SK-N-SH (cell line): Measurements from ENCODE around the gene ASPG. TPM values are rescaled to one million over a fixed set of nuclear protein-coding genes. Genes with fewer than 3 reads are reported as not detected.

Experiments used
- CTCF ChIA-PET: fragments of 300-600, 350-600 bp; formaldehyde crosslinking; extraction: SDS; loops from one replicate; lab custom pipeline; 2021; lab: Yijun Ruan, JAX
- POLR2A ChIA-PET: fragments of 350-600 bp; sonication (Branson Sonifier 250); formaldehyde crosslinking; extraction: SDS; loops from one replicate; lab custom pipeline; 2020; ENCODE audit warnings: antibody characterized with exemption, inconsistent platforms; lab: Yijun Ruan, JAX
- DNase-seq: peaks from one replicate; pipeline ENCODE4 v3.0.0; 2012
- H2AFZ ChIP-seq: fragments of 200-600 bp; sonication (generic); 2 replicates; pipeline ENCODE4 v1.8.1; 2016; ENCODE audit warnings: antibody characterized with exemption, mild to moderate bottlenecking, low read depth
- H3F3A ChIP-seq: fragments of 200-600 bp; sonication (generic); replicated peaks from 2 replicates; pipeline ENCODE3; 2016; ENCODE audit warnings: antibody characterized with exemption, mild to moderate bottlenecking; ENCODE audit not compliant: insufficient read depth
- H3K27ac ChIP-seq, 2 experiments: fragments of 200-500 bp in 1 of 2; fragments of 200-600 bp in 1 of 2; sonication (Bioruptor generic) in 1 of 2; sonication (generic), shearing (Covaris generic) in 1 of 2; 2 replicates each; pipeline versions ENCODE4 v1.5.1 to v1.6.1; 2014 to 2016; ENCODE audit warnings: low read depth in 2 of 2, inconsistent platforms in 1 of 2, low read length in 1 of 2, mild to moderate bottlenecking in 1 of 2, mixed read lengths in 1 of 2
- H3K27me3 ChIP-seq: fragments of 200-600 bp; sonication (generic), shearing (Covaris generic); 2 replicates; pipeline ENCODE4 v1.6.1; 2016; ENCODE audit warnings: mixed run types; ENCODE audit not compliant: insufficient read depth
- H3K36me3 ChIP-seq, 2 experiments: fragments of 200-500 bp in 1 of 2; fragments of 200-600 bp in 1 of 2; sonication (Bioruptor generic) in 1 of 2; sonication (generic) in 1 of 2; replicated peaks in 1 of 2; 2 replicates each; pipeline versions ENCODE3 to v1.5.1; 2014 to 2016; ENCODE audit warnings: low read length in 1 of 2, mild to moderate bottlenecking in 1 of 2; ENCODE audit not compliant: insufficient read depth in 2 of 2, control insufficient read depth in 1 of 2
- H3K4me1 ChIP-seq, 2 experiments: fragments of 200-500 bp in 1 of 2; fragments of 200-600 bp in 1 of 2; sonication (Bioruptor generic) in 1 of 2; sonication (generic), shearing (Covaris generic) in 1 of 2; 2 replicates each; pipeline versions ENCODE4 v1.5.1 to v1.6.1; 2014 to 2016; ENCODE audit warnings: low read depth in 1 of 2, low read length in 1 of 2, mixed run types in 1 of 2; ENCODE audit not compliant: insufficient read depth in 2 of 2, control insufficient read depth in 1 of 2
- H3K4me2 ChIP-seq: fragments of 200-600 bp; sonication (generic), shearing (Covaris generic); 2 replicates; pipeline ENCODE4 v1.6.1; 2017; ENCODE audit warnings: mixed run types
- H3K4me3 ChIP-seq, 2 experiments: fragments of 200-500 bp in 1 of 2; fragments of 200-600 bp in 1 of 2; sonication (Bioruptor generic) in 1 of 2; sonication (generic), shearing (Covaris generic) in 1 of 2; 2 replicates each; pipeline versions ENCODE4 v1.5.1 to v1.8.1; 2014 to 2016; ENCODE audit warnings: low read depth in 2 of 2, inconsistent platforms in 1 of 2, low read length in 1 of 2, mild to moderate bottlenecking in 1 of 2, mixed read lengths in 1 of 2, moderate library complexity in 1 of 2
- H3K79me2 ChIP-seq: fragments of 200-600 bp; sonication (generic); 2 replicates; pipeline ENCODE4 v1.8.1; 2017; ENCODE audit warnings: mild to moderate bottlenecking; ENCODE audit not compliant: insufficient read depth
- H3K9ac ChIP-seq: fragments of 200-600 bp; sonication (generic); 2 replicates; pipeline ENCODE4 v1.6.1; 2017; ENCODE audit warnings: mixed run types
- H3K9me2 ChIP-seq: fragments of 200-600 bp; sonication (generic); 2 replicates; pipeline ENCODE4 v1.6.1; 2017; ENCODE audit warnings: mixed run types
- H3K9me3 ChIP-seq: fragments of 200-600 bp; sonication (generic); 2 replicates; pipeline ENCODE4 v1.6.1; 2017; ENCODE audit warnings: mixed run types, mild to moderate bottlenecking, moderate library complexity
- H4K20me1 ChIP-seq: fragments of 200-600 bp; sonication (generic); 2 replicates; pipeline ENCODE4 v1.6.1; 2017; ENCODE audit warnings: mild to moderate bottlenecking, mixed run types; ENCODE audit not compliant: insufficient read depth
- CHD2 ChIP-seq: fragments of 150-350 bp; IDR thresholded peaks from 2 replicates; pipeline ENCODE4 v1.6.1; 2018; ENCODE audit warnings: low read length; ENCODE audit not compliant: partially characterized antibody
- CTCF ChIP-seq: fragments of 200-600 bp; sonication (generic); IDR thresholded peaks from 2 replicates; pipeline ENCODE4 v1.6.1; 2017; ENCODE audit warnings: antibody characterized with exemption, mild to moderate bottlenecking, moderate library complexity
- ELF1 ChIP-seq: IDR thresholded peaks from 2 replicates; pipeline ENCODE4 v1.4.0; 2012
- EP300 ChIP-seq, 2 experiments: IDR thresholded peaks; 2 replicates each; pipeline versions ENCODE4 v1.4.0 to v1.6.1; 2012; ENCODE audit warnings: borderline replicate concordance in 1 of 2, low read depth in 1 of 2, low read length in 1 of 2
- FOSL2 ChIP-seq: IDR thresholded peaks from 2 replicates; pipeline ENCODE4 v1.4.0; 2012; ENCODE audit warnings: low read depth, mild to moderate bottlenecking, moderate library complexity, borderline replicate concordance
- IRF3 ChIP-seq: fragments of 150-350 bp; IDR thresholded peaks from 2 replicates; pipeline ENCODE4 v1.6.1; 2016; ENCODE audit warnings: mild to moderate bottlenecking, low read depth, low read length
- JUND ChIP-seq: IDR thresholded peaks from 2 replicates; pipeline ENCODE4 v1.4.0; 2012
- MEF2A ChIP-seq: IDR thresholded peaks from 2 replicates; pipeline ENCODE4 v1.4.0; 2012; ENCODE audit warnings: low read depth, borderline replicate concordance
- MXI1 ChIP-seq: IDR thresholded peaks from 2 replicates; pipeline ENCODE4 v1.6.1; 2012; ENCODE audit warnings: mild to moderate bottlenecking, low read depth, low read length, improper control_type of control experiment
- NRF1 ChIP-seq: IDR thresholded peaks from 2 replicates; pipeline ENCODE4 v1.6.1; 2012; ENCODE audit warnings: low read depth, mild to moderate bottlenecking, low read length
- RAD21 ChIP-seq: IDR thresholded peaks from 2 replicates; pipeline ENCODE4 v1.6.1; 2012; ENCODE audit warnings: mild to moderate bottlenecking, low read length
- RCOR1 ChIP-seq: fragments of 150-350 bp; IDR thresholded peaks from 2 replicates; pipeline ENCODE4 v1.6.1; 2017; ENCODE audit warnings: antibody characterized with exemption, low read length
- RFX5 ChIP-seq: IDR thresholded peaks from 2 replicates; pipeline ENCODE4 v1.6.1; 2012; ENCODE audit warnings: mild to moderate bottlenecking, improper control_type of control experiment, low read length
- RXRA ChIP-seq: IDR thresholded peaks from 2 replicates; pipeline ENCODE4 v1.4.0; 2012; ENCODE audit warnings: low read depth, mild to moderate bottlenecking, borderline replicate concordance
- SIN3A ChIP-seq: IDR thresholded peaks from 2 replicates; pipeline ENCODE4 v1.6.1; 2012; ENCODE audit warnings: low read depth, mild to moderate bottlenecking, low read length, moderate library complexity, borderline replicate concordance
- SMC3 ChIP-seq: IDR thresholded peaks from 2 replicates; pipeline ENCODE4 v1.6.1; 2012; ENCODE audit warnings: low read depth, low read length, improper control_type of control experiment
- TAF1 ChIP-seq: IDR thresholded peaks from 2 replicates; pipeline ENCODE4 v1.6.1; 2012; ENCODE audit warnings: low read depth, mild to moderate bottlenecking, low read length, moderate library complexity, borderline replicate concordance
- USF2 ChIP-seq: fragments of 150-350 bp; IDR thresholded peaks from 2 replicates; pipeline ENCODE4 v1.6.1; 2017; ENCODE audit warnings: antibody characterized with exemption, low read length, low read depth, borderline replicate concordance
- YY1 ChIP-seq: IDR thresholded peaks from 2 replicates; pipeline ENCODE4 v1.4.0; 2012; ENCODE audit warnings: low read depth, mild to moderate bottlenecking
- WGBS: methylation state at CpG from one replicate; pipeline ENCODE4 v1.1.6; 2017; ENCODE audit warnings: low lambda C conversion rate; 5-methylcytosine and 5-hydroxymethylcytosine counted together
- polyA plus RNA-seq, 3 experiments: library from polyadenylated mRNA; depleted of rRNA; stranded (reverse); fragments of >200 nt; gene quantifications; 2 replicates each; pipeline ENCODE4 v1.2.3, GENCODE V29; 2012

Gene ASPG
- polyA plus RNA-seq, 1 of the 3 experiments (the other 2 are of a cell fraction) = not detected

- 92% methylated on average over 9 of the region's 15 CpGs for WGBS
- ChIA-PET POLR2A (no interaction called here), CTCF (interaction anchor here (0.7 to 1.4 kb wide), 3 partner anchors 17 to 410 kb away, joined by 3 to 4 read pairs (median 3); no protein-coding TSS in a partner anchor)
- Histone ChIP-seq H3K4me3 (no peak overlapping the region), H3K4me2 (no peak overlapping the region), H4K20me1 (no peaks in the 10 kb centered on the region), H3K36me3 (no peaks in the 10 kb centered on the region), H3K79me2 (no peaks in the 10 kb centered on the region), H3K9me2 (no peaks in the 10 kb centered on the region), H3K27ac (peak overlapping the region in 1 of 2 experiments; percentile 43; a peak in 1 of 4 replicates), H3K9ac (no peak overlapping the region), H3K4me1 (peaks cover 11 to 94% of the 10 kb centered on the region in 2 experiments; a peak in 2 of 4 replicates), H3F3A (no peaks in the 10 kb centered on the region), H2AFZ (no peak overlapping the region), H3K27me3 (no peaks in the 10 kb centered on the region), H3K9me3 (no peaks in the 10 kb centered on the region)
- DNase-seq = no peak
- TF ChIP-seq EP300 (IDR thresholded peaks at IDR 0.05; ENCODE audit: borderline replicate concordance in 1 of 2, low read depth in 1 of 2, low read length in 1 of 2) = no peak
- TF ChIP-seq RXRA = no peak
These were observed 68.7 kb downstream of the ASPG start for GRCh38 chr14:104154246-104154645.

GRCh38 chr14:104155513-104155912 is 70.0 kb downstream of the ASPG start:
- Histone ChIP-seq H3K27ac (peak overlapping the region in 1 of 2 experiments; percentile 39; a peak in 1 of 4 replicates), H3K9ac (no peak overlapping the region), H3K79me2 (no peaks in the 10 kb centered on the region), H3F3A (no peaks in the 10 kb centered on the region), H3K27me3 (no peaks in the 10 kb centered on the region), H4K20me1 (no peaks in the 10 kb centered on the region)
- CTCF ChIA-PET = interaction anchor here (0.6 to 1.4 kb wide), 3 partner anchors 24 to 281 kb away, joined by 3 read pairs; no protein-coding TSS in a partner anchor
- TF ChIP-seq FOSL2 = no peak
- no peak for TF ChIP-seq ELF1
- TF ChIP-seq RAD21 = no peak
- TF ChIP-seq NRF1 = no peak
- TF ChIP-seq MXI1 = no peak
- no peak for TF ChIP-seq RXRA
- TF ChIP-seq EP300 (IDR thresholded peaks at IDR 0.05; ENCODE audit: borderline replicate concordance in 1 of 2, low read depth in 1 of 2, low read length in 1 of 2) = no peak
- TF ChIP-seq, all 33 proteins: peak for 0
- POLR2A ChIA-PET = no interaction called here
- Histone ChIP-seq H3K4me1 (peaks cover 2 to 96% of the 10 kb centered on the region in 2 experiments; a peak in 2 of 4 replicates), H3K4me3 (no peak overlapping the region), H3K9me2 (no peaks in the 10 kb centered on the region), H2AFZ (no peak overlapping the region), H3K9me3 (no peaks in the 10 kb centered on the region), H3K4me2 (no peak overlapping the region), H3K36me3 (no peaks in the 10 kb centered on the region)
- 93% methylated on average over 27 of the region's 29 CpGs for WGBS
- DNase-seq = no peak

- no peak for DNase-seq
- no peaks in the 10 kb centered on the region for H3F3A ChIP-seq
- CTCF ChIA-PET = interaction anchor here (0.7 to 3.1 kb wide), 2 partner anchors 19 to 280 kb away, joined by 3 to 19 read pairs; no protein-coding TSS in a partner anchor
- TF ChIP-seq IRF3 (no peak), SIN3A (no peak), RFX5 (no peak), CHD2 (no peak), JUND (no peak), USF2 (no peak), YY1 (no peak), EP300 (IDR thresholded peaks at IDR 0.05; ENCODE audit: borderline replicate concordance in 1 of 2, low read depth in 1 of 2, low read length in 1 of 2) (no peak), MEF2A (no peak), CTCF (no peak), TAF1 (no peak), RXRA (no peak), SMC3 (no peak), RCOR1 (no peak), RAD21 (no peak)
These were observed 70.6 kb downstream of the ASPG start for GRCh38 chr14:104156142-104156541.

More at GRCh38 chr14:104156142-104156541, 70.6 kb downstream of the ASPG start:
- no peaks in the 10 kb centered on the region for H4K20me1 ChIP-seq
- 94% methylated on average over 2 of the region's 5 CpGs for WGBS
- POLR2A ChIA-PET = no interaction called here
- no peaks in the 10 kb centered on the region for H3K27me3 ChIP-seq
- no peaks in the 10 kb centered on the region for H3K9me2 ChIP-seq
- peaks cover 0 to 95% of the 10 kb centered on the region in 2 experiments; a peak in 1 of 4 replicates for H3K4me1 ChIP-seq
- no peaks in the 10 kb centered on the region for H3K36me3 ChIP-seq
- no peak overlapping the region for H3K9ac ChIP-seq
- H3K9me3 ChIP-seq = no peaks in the 10 kb centered on the region
- no peaks in the 10 kb centered on the region for H3K79me2 ChIP-seq
- peak overlapping the region in 1 of 2 experiments; percentile 96; a peak in 1 of 4 replicates for H3K27ac ChIP-seq
- no peak overlapping the region for H2AFZ ChIP-seq
- H3K4me2 ChIP-seq = no peak overlapping the region
- H3K4me3 ChIP-seq = no peak overlapping the region
